H54 (cell line): ENCODE measurements around the gene JMJD4.

Source experiments
- DNase-seq: peaks from one replicate; pipeline ENCODE4 v3.0.0; 2011; ENCODE audit warnings: low spot score, mixed read lengths; ENCODE audit not compliant: insufficient read length
- FAIRE-seq: peaks from 3 replicates; lab custom pipeline; 2011; peaks lifted over from hg19 to GRCh38; lab: Jason Lieb, UNC
- POLR2A ChIP-seq: IDR thresholded peaks from 2 replicates; pipeline ENCODE4 v1.6.1; 2011; ENCODE audit warnings: low read depth, mild to moderate bottlenecking, low read length

Gene JMJD4

DNA sequence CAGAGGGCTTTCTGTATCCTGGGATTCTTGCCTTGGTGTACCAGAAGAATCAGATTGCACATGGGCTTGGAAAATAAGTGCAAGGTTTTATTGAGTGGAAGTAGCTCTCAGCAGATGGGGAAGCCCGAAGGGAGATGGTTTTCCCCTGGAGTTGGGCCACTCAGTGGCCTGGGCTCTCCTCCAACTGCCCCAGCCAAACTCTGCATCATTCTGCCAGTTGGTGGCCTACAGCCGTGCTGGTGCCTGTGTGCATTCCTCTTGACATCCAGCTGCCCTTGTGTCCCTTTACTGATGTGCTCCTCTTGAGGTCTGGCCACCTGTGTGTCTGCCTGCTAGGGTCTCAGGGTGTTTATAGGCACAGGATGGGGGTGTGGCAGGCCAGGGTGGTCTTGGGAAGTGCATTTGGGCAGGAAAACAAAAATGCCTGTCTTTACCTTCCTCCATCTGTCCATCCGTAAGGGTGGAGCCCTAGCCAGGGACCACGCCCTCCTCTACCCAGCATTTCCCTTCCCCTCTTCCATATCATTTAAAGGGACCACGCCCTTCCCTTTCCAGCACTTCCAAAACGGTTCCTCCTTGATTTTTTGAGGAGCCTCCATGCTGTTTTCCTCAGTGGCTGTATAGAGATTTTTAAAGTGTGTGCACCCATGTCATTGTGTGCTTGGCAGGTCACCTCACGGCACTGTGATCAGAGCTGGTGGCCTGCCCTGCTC, 19.1 kb upstream of the JMJD4 start:
- TF ChIP-seq POLR2A, result no peak
- no peak for DNase-seq
- no peak for FAIRE-seq

DNA sequence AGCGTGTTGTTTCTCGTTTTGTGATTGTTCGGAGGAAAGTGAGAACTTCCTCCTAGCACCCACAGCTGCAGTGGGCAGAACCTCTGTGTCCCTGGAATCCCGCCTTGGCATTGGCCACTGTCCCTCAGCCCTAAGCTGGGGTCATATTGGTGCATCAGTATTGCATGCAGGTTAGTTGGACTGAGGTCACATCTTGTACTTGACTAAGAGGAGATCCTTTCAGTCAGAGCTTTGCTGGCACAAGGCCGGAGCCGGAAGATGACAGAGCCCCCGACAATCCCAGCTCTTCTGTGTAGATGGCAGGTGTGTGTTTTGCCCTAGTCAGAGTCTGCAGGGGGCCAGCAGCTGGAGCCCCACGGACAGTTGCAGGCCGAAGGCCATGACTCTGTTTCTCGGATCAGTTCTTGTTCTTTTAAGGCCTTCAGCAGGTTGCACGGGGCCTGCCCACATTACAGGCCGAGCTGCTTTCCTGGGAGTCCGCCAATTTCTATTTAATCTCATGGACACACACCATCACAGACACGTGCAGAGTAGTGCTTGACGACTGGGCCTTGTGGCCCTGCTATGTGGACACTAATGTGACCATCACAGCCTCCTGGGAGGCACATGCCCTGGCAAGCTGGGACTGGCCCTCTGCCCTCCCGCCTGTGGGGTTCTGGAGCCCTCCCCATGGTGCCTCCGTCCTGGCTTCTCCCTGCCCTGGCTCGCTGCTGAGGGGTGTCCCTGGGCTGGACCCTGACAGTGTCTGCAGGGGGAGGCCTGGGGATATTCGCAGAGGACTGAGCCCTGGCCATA, 15.0 kb upstream of the JMJD4 start:
- FAIRE-seq (no peak), DNase-seq (no peak)
- no peak for TF ChIP-seq POLR2A

DNA sequence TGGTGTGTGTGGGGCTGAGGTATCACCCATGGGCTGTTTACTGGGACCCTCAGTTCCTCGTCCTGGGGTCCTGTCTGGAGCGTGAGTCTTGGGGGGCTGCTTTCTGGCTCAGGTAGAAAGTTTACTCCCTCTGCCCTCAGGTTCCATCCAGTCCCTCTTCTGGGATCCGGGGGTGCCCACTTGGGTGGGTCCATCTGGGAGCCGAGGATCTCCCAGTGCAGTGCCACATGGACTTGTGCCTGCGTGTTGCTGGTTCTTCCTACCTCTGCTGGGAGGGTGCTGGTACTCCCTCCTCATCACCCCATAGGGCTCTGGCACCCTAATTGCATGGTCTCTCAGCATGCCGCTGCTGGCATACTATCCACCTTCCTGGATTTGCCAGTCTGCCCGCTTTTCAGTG, 14.1 kb upstream of the JMJD4 start:
- TF ChIP-seq POLR2A, result no peak
- DNase-seq (no peak), FAIRE-seq (no peak)

DNA sequence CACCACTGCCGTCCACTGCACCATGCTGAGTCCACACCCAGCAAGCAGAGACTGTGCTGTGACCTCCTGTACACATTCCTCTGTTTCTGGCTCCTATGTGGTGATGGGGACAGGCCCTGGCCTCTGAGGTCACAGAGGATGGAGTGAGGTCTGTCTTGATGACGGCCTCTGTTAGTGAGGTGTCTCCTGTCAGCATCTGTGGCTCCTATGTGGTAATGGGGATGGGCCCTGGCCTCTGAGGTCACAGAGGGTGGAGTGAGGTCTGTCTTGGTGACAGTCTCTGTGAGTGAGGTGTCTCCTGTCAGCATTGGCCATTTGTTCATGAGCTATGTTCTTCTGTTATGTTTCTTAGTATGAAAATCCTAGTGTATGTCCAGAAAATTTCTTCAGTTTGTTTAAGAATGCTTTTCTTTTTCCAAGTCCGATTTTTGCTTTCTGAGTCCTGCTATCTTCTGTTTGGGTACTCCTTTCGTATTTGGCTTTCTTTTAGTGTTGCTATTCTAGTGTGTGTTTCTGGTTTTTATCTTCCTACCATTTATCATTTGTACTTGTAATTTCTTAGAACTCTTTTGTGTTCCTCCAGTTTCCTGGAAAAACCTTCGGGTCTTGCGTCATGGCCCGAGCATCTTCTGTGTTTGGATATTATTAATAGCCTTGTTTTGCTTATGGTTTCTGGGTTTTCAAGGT, 13.5 kb upstream of the JMJD4 start:
- no peak for TF ChIP-seq POLR2A
- FAIRE-seq, result no peak
- no peak for DNase-seq

DNA sequence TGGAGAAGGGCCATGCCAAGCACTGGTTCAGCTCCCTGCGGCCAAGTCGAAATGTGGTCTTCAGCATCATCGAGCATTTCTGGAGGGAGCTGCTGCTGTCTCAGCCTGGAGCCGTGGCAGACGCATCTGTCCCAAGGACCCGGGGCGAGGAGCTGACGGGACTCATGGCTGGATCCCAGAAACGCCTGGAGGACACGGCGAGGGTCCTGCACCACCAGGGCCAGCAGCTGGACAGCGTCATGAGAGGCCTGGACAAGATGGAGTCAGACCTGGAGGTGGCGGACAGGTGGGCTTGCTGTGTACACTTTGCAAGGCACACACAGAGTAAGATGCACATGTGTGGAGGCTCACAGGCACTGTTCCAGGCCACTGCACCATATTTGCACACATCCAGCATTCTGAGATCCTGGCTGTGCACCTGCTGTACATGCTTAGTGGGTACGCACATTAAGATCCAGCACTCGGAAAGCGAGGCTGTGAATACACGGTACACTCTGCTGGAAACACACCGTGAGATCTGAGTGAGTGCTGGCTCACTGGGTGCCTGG, 12.9 kb upstream of the JMJD4 start:
- DNase-seq, result no peak
- no peak for TF ChIP-seq POLR2A
- no peak for FAIRE-seq

DNA sequence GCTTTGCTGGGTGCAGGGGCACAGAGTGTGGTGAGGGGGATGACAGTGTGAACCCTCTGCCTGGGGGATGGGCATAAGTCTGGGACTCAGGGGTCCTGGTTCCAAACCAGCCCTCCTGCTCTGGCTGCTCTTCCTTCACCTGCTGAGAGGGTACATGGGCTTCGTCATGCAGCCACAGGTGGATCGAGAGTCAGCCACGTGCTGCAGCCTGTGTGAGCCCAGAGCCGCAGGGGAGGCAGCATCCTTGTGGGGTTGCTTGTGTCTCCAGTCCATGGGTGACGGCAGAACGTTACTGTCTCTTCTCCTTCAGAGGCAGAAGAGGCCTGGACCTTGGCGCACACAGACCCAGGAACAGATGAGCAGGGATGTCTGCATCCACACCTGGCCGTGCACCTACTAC, 12.3 kb upstream of the JMJD4 start:
- DNase-seq (no peak), FAIRE-seq (no peak)
- TF ChIP-seq POLR2A, result no peak

DNA sequence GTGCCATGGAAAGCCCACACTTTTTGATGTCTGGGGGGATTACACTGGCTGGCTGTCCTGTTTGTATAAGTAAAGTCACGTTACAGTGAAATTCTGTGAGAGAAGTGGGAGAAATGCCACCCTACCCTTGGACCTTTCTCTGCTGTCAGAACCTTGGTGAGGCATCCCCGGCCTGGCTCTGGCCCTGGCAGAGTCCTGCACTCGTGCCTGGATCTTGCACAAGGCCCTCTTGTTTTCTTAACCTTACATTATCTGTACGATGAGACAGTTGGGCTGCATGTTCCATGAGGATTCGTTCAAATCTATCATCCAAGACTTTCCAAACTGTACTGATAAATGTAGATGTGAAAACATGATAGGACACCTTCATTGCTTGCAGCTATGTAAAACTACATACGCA, 11.6 kb upstream of the JMJD4 start:
- DNase-seq (no peak), FAIRE-seq (no peak)
- TF ChIP-seq POLR2A, result no peak

DNA sequence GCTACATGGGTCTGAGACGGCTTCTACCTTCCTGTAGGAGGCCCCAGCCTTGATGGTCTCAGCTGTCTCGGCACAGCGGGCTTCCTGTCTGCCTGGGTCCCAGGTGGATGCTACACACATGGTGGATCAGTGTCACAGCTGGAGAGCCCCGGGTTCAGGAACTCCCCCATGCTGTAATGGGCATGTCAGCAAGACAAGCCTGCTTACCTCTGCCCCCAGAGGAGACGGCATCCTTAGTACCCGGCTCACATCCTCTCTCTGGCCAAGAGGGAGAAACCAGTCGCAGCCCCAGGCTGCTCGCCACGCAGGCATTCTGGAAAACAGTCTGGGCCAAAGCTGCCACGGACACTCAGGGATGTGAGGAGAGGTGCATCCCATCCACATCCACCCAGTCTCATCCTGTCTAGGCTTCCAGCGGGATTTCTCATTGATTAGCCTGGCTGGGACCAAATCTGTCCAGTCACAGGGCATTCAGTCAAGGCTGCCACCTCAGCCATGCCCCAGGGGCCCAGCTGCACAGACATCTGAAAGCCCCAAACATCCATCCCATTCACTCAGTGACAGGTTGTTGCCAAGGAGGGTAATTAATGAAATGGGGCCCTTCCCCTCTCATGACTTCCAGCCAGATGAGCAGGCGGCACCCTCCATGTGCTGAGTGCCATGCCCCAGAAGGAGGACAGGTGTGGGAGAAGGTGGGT, 10.6 kb upstream of the JMJD4 start:
- FAIRE-seq (no peak), DNase-seq (no peak)
- TF ChIP-seq POLR2A, result no peak

DNA sequence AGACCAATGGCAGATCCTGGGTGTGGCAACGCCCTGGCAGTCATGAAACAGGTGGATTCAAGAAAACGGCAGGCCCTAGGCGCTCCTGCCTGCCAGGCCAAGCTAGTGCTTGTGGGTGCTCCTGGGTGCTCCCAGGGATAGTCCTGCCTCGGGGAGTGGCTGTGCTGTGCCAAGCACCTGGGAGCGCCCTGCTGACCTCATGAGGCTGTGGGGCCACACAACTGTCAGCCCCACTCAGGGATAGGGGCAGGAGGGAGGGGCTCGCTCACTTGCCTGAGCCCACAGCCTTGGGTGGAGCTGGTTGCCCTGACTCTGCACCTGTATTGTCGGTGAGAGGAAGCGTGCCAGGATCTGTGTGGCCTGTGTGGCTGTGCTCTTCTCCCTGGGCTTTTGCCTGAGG, 9.6 kb upstream of the JMJD4 start:
- DNase-seq (no peak), FAIRE-seq (no peak)
- TF ChIP-seq POLR2A, result no peak

DNA sequence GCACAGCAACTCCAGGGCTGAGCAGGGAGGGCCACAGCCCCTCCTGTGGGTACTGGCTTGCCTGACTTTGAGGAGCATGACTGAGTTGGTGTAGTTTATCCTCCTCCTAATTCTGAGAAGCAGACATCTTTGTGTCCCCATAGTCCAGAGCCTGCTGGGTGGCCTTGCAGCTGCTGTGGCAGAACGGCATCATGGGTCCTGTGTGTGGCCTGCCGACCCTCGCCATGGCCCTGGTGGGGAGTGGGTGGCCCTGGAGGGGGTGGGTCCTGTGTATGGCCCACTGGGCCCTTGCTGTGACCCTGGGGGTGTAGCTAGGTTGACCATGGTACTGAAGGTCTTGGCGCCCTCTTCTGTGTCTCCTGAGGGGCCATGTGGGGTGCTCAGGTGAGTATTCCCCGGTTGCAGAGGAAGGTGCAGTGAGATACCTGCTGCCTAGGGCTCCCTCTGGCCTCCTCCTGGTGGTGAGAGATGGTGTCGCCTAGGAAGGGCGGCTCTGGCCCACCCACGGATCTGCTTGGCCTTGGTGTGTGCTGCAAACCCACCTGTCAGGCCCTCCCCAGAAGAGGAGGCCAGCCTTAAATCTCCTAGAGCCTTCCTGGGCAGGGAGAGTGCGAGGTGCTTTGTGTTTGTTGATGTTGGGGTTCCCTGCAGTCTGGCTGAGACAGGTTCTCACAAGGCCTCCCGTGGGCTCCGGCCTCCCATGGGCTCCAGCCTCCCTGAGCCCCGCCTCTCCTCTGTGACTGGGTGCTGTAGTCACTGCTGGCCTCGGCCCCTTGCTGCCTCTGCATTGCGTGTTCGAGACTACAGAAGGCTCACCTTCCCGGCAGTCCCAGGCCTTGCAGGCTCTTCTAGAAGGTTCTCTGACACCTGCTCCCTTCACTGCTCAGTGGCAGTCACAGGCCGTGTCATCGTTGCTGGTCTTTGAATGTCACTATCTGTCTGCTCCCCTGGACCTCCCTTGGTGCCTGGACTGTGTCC, 7.9 kb upstream of the JMJD4 start:
- no peak for TF ChIP-seq POLR2A
- no peak for FAIRE-seq
- no peak for DNase-seq

DNA sequence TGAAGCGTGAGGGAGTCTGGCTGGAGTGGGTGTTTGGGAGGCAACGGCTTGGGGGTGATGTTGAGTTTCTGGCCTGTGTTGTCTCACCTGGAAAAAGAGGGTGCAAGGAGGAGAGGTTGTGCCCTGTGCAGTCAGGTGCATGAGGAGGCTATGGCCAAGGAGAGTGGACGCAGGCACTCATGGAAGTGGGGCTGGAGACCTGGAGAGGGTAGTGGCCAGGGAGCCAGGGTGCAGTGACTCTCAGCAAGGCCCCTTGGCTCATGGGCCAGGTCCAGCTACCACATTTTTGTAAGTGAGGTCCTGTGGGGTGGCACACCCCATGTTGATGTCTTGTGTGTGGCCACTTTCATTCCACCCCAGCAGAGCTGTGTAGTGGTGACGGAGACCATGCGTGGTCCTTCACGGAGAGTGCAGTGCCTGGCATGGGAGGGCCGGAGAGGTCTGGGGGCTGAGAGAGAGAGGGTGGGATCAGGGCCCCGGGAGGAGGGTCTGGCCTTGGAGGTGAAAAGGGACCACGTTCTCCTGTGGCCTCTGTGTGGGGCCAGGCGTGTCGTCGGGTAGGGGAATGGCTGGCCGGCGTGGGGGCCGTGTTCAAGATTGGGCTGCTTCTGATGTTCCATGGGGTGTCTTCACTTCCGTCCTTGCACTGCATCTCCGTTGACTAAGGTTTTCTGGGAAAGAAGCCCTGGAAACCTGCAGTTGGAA, 6.2 kb upstream of the JMJD4 start:
- no peak for FAIRE-seq
- no peak for TF ChIP-seq POLR2A

DNA sequence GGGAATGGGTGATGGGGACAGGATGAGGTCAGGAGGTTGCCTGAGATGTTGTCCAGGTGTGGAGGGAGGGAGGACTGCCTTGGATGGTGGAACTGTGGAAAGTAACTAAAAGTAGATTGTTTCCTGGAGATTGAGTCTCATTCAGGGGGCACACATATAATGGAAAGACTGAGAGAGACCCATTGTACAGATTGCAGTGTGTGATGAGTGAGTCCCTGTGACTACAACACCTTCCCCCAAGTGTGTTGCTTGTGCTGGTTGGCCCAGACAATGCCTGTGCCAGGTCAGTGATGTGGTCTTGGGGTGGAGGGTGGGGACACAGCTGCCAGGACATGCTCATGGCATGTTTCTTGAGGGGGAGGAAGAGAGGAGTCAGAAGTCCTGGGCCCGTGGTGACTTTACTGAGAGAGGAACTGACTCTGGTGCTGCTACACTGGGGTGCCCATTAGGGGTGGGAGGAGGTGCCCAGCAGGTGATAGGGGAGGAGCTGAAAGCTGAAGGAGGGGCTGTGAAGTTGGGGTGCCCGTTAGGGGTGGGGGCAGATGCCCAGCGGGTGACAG, 5.4 kb upstream of the JMJD4 start:
- TF ChIP-seq POLR2A, result no peak
- no peak for FAIRE-seq
- no peak for DNase-seq

More for the DNA sequence above, 6.2 kb upstream of the JMJD4 start:
- DNase-seq, result no peak
